ENCODE measurements around the gene DACT1.

Gene DACT1

DNA sequence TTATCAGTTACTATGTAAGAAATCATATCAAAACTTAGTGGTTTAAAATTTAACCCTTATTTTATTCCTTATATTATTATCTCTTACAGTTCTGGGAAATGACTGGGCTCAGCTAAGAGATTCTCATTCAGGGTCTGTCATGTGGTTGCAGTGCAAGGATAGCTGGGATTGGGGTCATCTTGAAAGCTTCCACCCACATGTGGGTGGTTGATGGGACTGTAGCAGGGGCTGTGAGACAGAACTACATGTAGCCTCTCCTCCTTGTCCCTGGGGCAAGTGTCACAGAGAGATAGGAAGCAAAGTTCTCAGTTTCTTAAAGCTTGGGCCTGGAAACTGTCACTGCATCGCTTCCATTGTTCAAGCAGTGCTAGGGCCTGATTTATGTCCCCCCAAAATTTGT, 57.8 kb downstream of the DACT1 start:
- Mint-ChIP-seq H3K27ac (no peak overlapping the region), H3K4me3 (no peak overlapping the region), H3K4me1 (ENCODE audit: low read depth in 2 of 2) (no peaks in the 10 kb centered on the region), H3K27me3 (peaks cover 5 to 13% of the 10 kb centered on the region in 2 donors), H3K36me3 (ENCODE audit: insufficient read depth) (no peaks in the 10 kb centered on the region), H3K9me3 (no peaks in the 10 kb centered on the region)
- ATAC-seq (replicated peaks) (no peak), DNase-seq (no peak)

DNA sequence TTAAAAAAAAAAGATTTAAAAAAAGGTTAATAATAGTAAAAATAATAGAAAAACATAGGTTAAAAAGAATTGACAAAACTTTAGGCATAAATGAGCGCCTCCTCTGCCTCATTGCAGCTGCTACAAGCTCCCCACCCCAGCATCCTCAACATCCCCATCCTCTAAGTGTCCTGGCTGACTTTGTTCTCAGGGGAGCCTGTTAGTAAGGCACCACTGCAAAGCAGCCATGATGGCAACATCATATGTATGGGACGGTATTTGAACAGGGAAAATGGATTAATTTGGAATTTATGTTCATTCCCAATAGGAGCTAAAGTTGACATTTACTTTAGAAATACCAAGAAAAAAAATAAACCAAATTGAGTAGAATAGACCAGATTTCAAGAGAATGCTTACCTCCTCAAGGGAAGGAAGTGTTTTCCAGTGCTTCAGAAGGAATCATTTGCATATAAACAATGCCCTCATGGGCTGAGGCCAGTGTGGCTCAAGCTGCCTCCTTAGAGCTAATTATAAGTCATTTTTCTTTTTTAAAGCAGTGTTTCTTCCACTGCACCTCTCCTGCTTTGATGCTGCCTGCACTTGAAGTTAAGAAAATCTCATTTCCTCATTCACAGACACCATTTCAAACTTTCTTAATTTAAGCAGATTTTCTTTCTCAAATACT, 59.6 kb downstream of the DACT1 start:
- Mint-ChIP-seq H3K4me1 (ENCODE audit: low read depth in 2 of 2) (no peaks in the 10 kb centered on the region), H3K9me3 (no peaks in the 10 kb centered on the region), H3K27me3 (peaks cover 5 to 13% of the 10 kb centered on the region in 2 donors), H3K27ac (no peak overlapping the region), H3K4me3 (no peak overlapping the region), H3K36me3 (ENCODE audit: insufficient read depth) (no peaks in the 10 kb centered on the region)
- ATAC-seq (replicated peaks) (no peak), DNase-seq (no peak)

All from effector memory CD8-positive, alpha-beta T cell (primary cell).